Parathyroid adenoma (tissue), 2 donors: ENCODE measurements around the gene B3GALT6.

Source experiments
- H2AFZ ChIP-seq: fragments of 300-600 bp; sonication (generic); one replicate; pipeline ENCODE4 v1.7.0; 2017; ENCODE audit warnings: antibody characterized with exemption, mild to moderate bottlenecking
- H3K27ac ChIP-seq: fragments of 300-600 bp; sonication (generic); one replicate; pipeline ENCODE4 v1.7.0; 2017
- H3K27me3 ChIP-seq: fragments of 300-600 bp; sonication (generic); one replicate; pipeline ENCODE4 v1.7.0; 2017; ENCODE audit warnings: low read length; ENCODE audit not compliant: control insufficient read depth, insufficient read depth
- H3K36me3 ChIP-seq: fragments of 300-600 bp; sonication (generic); one replicate; pipeline ENCODE4 v1.7.0; 2017; ENCODE audit warnings: low read length; ENCODE audit not compliant: control insufficient read depth, insufficient read depth
- H3K4me1 ChIP-seq: fragments of 300-600 bp; sonication (generic); one replicate; pipeline ENCODE4 v1.7.0; 2017; ENCODE audit warnings: control low read depth
- H3K4me2 ChIP-seq: fragments of 300-600 bp; sonication (generic); one replicate; pipeline ENCODE4 v1.7.0; 2017; ENCODE audit warnings: low read length
- H3K4me3 ChIP-seq: fragments of 300-600 bp; sonication (generic); one replicate; pipeline ENCODE4 v1.7.0; 2017; ENCODE audit warnings: low read depth, low read length
- H3K79me2 ChIP-seq: fragments of 300-600 bp; sonication (generic); one replicate; pipeline ENCODE4 v1.7.0; 2017; ENCODE audit warnings: control low read depth
- H3K9ac ChIP-seq: fragments of 300-600 bp; sonication (generic); one replicate; pipeline ENCODE4 v1.7.0; 2017; ENCODE audit warnings: mild to moderate bottlenecking
- H3K9me3 ChIP-seq: fragments of 300-600 bp; sonication (generic); one replicate; pipeline ENCODE4 v1.7.0; 2017; ENCODE audit warnings: low read length; ENCODE audit not compliant: control insufficient read depth
- TF ChIP-seq, protein P1 (sequence below): fragments of 300-600 bp; sonication (generic); IDR thresholded peaks from one replicate; pipeline ENCODE4 v1.7.0; 2017; ENCODE audit warnings: antibody characterized with exemption, mild to moderate bottlenecking
- donor health status: primary hyperparathyroidism.

B3GALT6 gene

DNA sequence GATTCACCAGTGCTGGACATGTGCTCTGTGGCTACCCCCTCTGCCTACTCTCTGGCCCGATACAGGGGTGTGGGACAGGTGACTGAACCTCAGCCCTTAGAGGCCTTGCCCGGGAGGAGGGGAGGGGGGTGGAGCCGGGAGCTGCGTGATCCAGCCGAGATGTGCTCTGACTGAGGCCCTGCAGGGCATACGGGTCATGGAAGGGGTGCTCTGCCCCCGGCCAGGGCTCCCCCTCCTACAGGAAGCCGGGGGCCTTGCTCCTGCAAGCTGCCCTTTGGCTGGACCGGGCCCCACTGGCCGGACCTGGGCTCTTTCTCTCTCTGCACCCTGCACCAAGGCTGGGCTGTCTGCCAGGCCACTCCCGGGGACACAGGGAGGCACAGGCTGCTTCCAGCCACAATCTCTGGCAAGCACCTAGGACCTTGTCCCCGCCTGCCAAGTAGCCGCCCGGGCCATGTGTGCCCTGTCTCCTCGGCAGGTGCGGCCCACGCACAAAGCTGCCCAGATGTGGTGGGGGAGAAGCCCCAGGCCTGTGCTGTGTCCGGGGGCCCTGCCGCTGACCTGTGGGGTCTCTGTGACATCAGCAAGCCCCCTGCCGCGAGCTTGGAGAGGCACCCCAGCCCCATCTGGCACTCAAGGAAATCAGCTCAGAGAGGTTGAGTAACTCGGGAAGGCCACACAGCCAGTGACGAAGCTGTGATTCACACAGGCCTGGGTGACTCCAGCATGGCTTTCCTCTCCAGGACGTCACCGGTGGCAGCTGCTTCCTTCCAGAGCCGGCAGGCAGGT is 49.7 kb downstream of the B3GALT6 start:
- H3K9ac ChIP-seq, result no peak overlapping the region
- TF ChIP-seq, protein P1, sequence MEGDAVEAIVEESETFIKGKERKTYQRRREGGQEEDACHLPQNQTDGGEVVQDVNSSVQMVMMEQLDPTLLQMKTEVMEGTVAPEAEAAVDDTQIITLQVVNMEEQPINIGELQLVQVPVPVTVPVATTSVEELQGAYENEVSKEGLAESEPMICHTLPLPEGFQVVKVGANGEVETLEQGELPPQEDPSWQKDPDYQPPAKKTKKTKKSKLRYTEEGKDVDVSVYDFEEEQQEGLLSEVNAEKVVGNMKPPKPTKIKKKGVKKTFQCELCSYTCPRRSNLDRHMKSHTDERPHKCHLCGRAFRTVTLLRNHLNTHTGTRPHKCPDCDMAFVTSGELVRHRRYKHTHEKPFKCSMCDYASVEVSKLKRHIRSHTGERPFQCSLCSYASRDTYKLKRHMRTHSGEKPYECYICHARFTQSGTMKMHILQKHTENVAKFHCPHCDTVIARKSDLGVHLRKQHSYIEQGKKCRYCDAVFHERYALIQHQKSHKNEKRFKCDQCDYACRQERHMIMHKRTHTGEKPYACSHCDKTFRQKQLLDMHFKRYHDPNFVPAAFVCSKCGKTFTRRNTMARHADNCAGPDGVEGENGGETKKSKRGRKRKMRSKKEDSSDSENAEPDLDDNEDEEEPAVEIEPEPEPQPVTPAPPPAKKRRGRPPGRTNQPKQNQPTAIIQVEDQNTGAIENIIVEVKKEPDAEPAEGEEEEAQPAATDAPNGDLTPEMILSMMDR, result no peak
- H3K79me2 ChIP-seq, result no peaks in the 10 kb centered on the region
- peak overlapping the region; percentile 22 for H2AFZ ChIP-seq
- H3K4me3 ChIP-seq, result peak overlapping the region; percentile 4
- H3K36me3 ChIP-seq, result no peaks in the 10 kb centered on the region
- no peaks in the 10 kb centered on the region for H3K9me3 ChIP-seq
- H3K4me1 ChIP-seq, result peaks cover 3% of the 10 kb centered on the region
- H3K4me2 ChIP-seq, result peak overlapping the region; percentile 47
- no peak overlapping the region for H3K27ac ChIP-seq
- no peaks in the 10 kb centered on the region for H3K27me3 ChIP-seq

- TF ChIP-seq, protein P1, result no peak
- H3K79me2 ChIP-seq, result no peaks in the 10 kb centered on the region
Observed at GRCh38 chr1:1282998-1283397, 51.0 kb downstream of the B3GALT6 start.

DNA sequence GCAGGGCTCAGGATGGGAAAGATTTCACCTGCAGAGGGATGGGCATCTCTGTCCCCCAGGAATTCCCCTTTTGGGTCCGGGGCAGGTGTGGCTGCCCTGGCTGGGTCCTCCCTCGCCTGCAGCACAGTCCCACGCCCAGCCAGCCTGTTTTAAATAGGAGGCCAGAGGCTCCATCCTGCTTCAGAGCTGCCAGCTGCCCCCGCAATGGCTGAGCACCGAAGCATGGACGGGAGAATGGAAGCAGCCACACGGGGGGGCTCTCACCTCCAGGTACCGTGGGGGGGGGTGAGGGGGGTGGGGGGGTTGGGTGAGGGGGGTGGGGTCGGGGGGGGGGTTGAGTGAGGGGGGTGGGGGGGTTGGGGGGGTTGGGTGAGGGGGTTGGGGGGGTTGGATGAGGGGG is 51.8 kb downstream of the B3GALT6 start:
- no peak overlapping the region for H3K9ac ChIP-seq
- H3K4me2 ChIP-seq, result no peak overlapping the region
- no peak overlapping the region for H2AFZ ChIP-seq
- H3K79me2 ChIP-seq, result no peaks in the 10 kb centered on the region
- no peak overlapping the region for H3K4me3 ChIP-seq
- H3K27ac ChIP-seq, result no peak overlapping the region
- no peaks in the 10 kb centered on the region for H3K36me3 ChIP-seq
- no peaks in the 10 kb centered on the region for H3K9me3 ChIP-seq
- H3K27me3 ChIP-seq, result no peaks in the 10 kb centered on the region
- H3K4me1 ChIP-seq, result peaks cover 3% of the 10 kb centered on the region
- TF ChIP-seq, protein P1, result no peak

More at GRCh38 chr1:1282998-1283397, 51.0 kb downstream of the B3GALT6 start:
- H3K4me1 ChIP-seq, result peaks cover 3% of the 10 kb centered on the region
- H3K27me3 ChIP-seq, result no peaks in the 10 kb centered on the region
- H3K9ac ChIP-seq, result no peak overlapping the region
- no peaks in the 10 kb centered on the region for H3K36me3 ChIP-seq
- H3K4me2 ChIP-seq, result no peak overlapping the region
- H2AFZ ChIP-seq, result no peak overlapping the region
- no peak overlapping the region for H3K4me3 ChIP-seq
- H3K27ac ChIP-seq, result no peak overlapping the region
- H3K9me3 ChIP-seq, result no peaks in the 10 kb centered on the region
